MM.1S (cell line): Measurements from ENCODE around the gene LGI1.

Experiments used
- DNase-seq: peaks from one replicate; pipeline ENCODE4 v3.0.0-alpha.2; 2015
- H2AFZ ChIP-seq: fragments of 300-600 bp; sonication (generic); 2 replicates; pipeline ENCODE4 v1.6.0; 2016; ENCODE audit warnings: antibody characterized with exemption, low read length
- H3F3A ChIP-seq: fragments of 300-600 bp; sonication (generic); 2 replicates; pipeline ENCODE4 v1.6.1; 2016; ENCODE audit warnings: mild to moderate bottlenecking, antibody characterized with exemption, low read length, moderate library complexity, mixed read lengths; ENCODE audit not compliant: insufficient read depth
- H3K27ac ChIP-seq: fragments of 300-600 bp; sonication (generic); 2 replicates; pipeline ENCODE4 v1.5.1; 2016; ENCODE audit warnings: mild to moderate bottlenecking, low read length
- H3K27me3 ChIP-seq: fragments of 300-600 bp; sonication (generic); replicated peaks from 2 replicates; pipeline ENCODE4 v1.6.0; 2016; ENCODE audit warnings: low read length; ENCODE audit not compliant: insufficient read depth
- H3K36me3 ChIP-seq: fragments of 300-600 bp; sonication (generic); replicated peaks from 2 replicates; pipeline ENCODE4 v1.6.1; 2016; ENCODE audit warnings: mild to moderate bottlenecking, low read length, mixed read lengths; ENCODE audit not compliant: insufficient read depth
- H3K4me1 ChIP-seq: fragments of 300-600 bp; sonication (generic); 2 replicates; pipeline ENCODE4 v1.6.1; 2016; ENCODE audit warnings: low read length, mixed read lengths
- H3K4me2 ChIP-seq: fragments of 300-600 bp; sonication (generic); 2 replicates; pipeline ENCODE4 v1.6.0; 2016; ENCODE audit warnings: low read depth, low read length
- H3K4me3 ChIP-seq: fragments of 300-600 bp; sonication (generic); 2 replicates; pipeline ENCODE4 v1.5.1; 2016; ENCODE audit warnings: low read length, mixed read lengths
- H3K79me2 ChIP-seq: fragments of 300-600 bp; sonication (generic); 2 replicates; pipeline ENCODE4 v1.6.1; 2016; ENCODE audit warnings: mixed run types, low read length, mixed read lengths
- H3K9ac ChIP-seq: fragments of 300-600 bp; sonication (generic); 2 replicates; pipeline ENCODE4 v1.6.1; 2016; ENCODE audit warnings: low read length, mixed read lengths
- H3K9me2 ChIP-seq: fragments of 300-600 bp; sonication (generic); replicated peaks from 2 replicates; pipeline ENCODE4 v1.6.1; 2016; ENCODE audit warnings: mild to moderate bottlenecking, low read length, mixed read lengths; ENCODE audit not compliant: insufficient read depth
- H3K9me3 ChIP-seq: fragments of 300-600 bp; sonication (generic); replicated peaks from 2 replicates; pipeline ENCODE4 v1.6.1; 2016; ENCODE audit warnings: mild to moderate bottlenecking, low read length, mixed read lengths; ENCODE audit not compliant: insufficient read depth
- H4K20me1 ChIP-seq: fragments of 300-600 bp; sonication (generic); 2 replicates; pipeline ENCODE4 v1.6.1; 2016; ENCODE audit warnings: mild to moderate bottlenecking, low read length, moderate library complexity, mixed read lengths; ENCODE audit not compliant: insufficient read depth
- CTCF ChIP-seq: fragments of 300-600 bp; sonication (generic); IDR thresholded peaks from 2 replicates; pipeline ENCODE4 v1.5.1; 2016; ENCODE audit warnings: antibody characterized with exemption, low read length, mixed read lengths
- EZH2 ChIP-seq: fragments of 300-600 bp; sonication (generic); optimal IDR thresholded peaks from 2 replicates; pipeline ENCODE3; 2017; ENCODE audit warnings: low read depth, mild to moderate bottlenecking, antibody characterized with exemption, low read length, mixed read lengths
- EZH2phosphoT487 ChIP-seq: fragments of 300-600 bp; sonication (generic); IDR thresholded peaks from 2 replicates; pipeline ENCODE4 v1.6.1; 2018; ENCODE audit warnings: antibody characterized with exemption, low read length

LGI1 gene

GRCh38 chr10:93757801-93758507 is at the start of gene LGI1:
TSS of gene LGI1 (plus strand) at chr10:93757936. CDS start at chr10:93758145, 209 bp downstream.
- Histone ChIP-seq H3K4me2 (no peak within 1 kb of the TSS), H3K4me3 (no peak within 1 kb of the TSS), H3K27ac (no peak within 1 kb of the TSS), H3K9me3 (no peaks in the 10 kb centered on the region), H3K4me1 (no peaks in the 10 kb centered on the region), H3K9ac (no peak within 1 kb of the TSS), H3K79me2 (no peaks in the 10 kb centered on the region), H3F3A (no peaks in the 10 kb centered on the region), H4K20me1 (no peaks in the 10 kb centered on the region), H3K9me2 (no peaks in the 10 kb centered on the region), H3K36me3 (no peaks in the 10 kb centered on the region), H3K27me3 (no peaks in the 10 kb centered on the region), H2AFZ (no peak within 1 kb of the TSS)
- DNase-seq: no peak
- TF ChIP-seq EZH2 (no peak), EZH2phosphoT487 (no peak), CTCF (no peak)

- Histone ChIP-seq H3K4me1 (no peaks in the 10 kb centered on the region), H3K9me2 (no peaks in the 10 kb centered on the region), H3K4me3 (no peak overlapping the region), H3K36me3 (no peaks in the 10 kb centered on the region), H2AFZ (no peak overlapping the region), H3F3A (no peaks in the 10 kb centered on the region), H3K9ac (no peak overlapping the region), H3K27ac (no peak overlapping the region), H3K27me3 (no peaks in the 10 kb centered on the region), H3K79me2 (no peaks in the 10 kb centered on the region), H4K20me1 (no peaks in the 10 kb centered on the region), H3K4me2 (no peak overlapping the region), H3K9me3 (no peaks in the 10 kb centered on the region)
- DNase-seq: no peak
- no peak for TF ChIP-seq EZH2
- TF ChIP-seq CTCF: no peak
- TF ChIP-seq EZH2phosphoT487: no peak
Observed at GRCh38 chr10:93710333-93710909, 47.3 kb upstream of the LGI1 start.

GRCh38 chr10:93711891-93712290 is 45.8 kb upstream of the LGI1 start:
- Histone ChIP-seq H3K9me2 (no peaks in the 10 kb centered on the region), H3K9ac (no peak overlapping the region), H3K9me3 (no peaks in the 10 kb centered on the region), H3K4me1 (no peaks in the 10 kb centered on the region), H2AFZ (no peak overlapping the region), H3K27me3 (no peaks in the 10 kb centered on the region), H3K27ac (no peak overlapping the region), H3K4me3 (no peak overlapping the region), H3K79me2 (no peaks in the 10 kb centered on the region), H3K36me3 (no peaks in the 10 kb centered on the region), H4K20me1 (no peaks in the 10 kb centered on the region), H3F3A (no peaks in the 10 kb centered on the region), H3K4me2 (no peak overlapping the region)
- no peak for TF ChIP-seq EZH2phosphoT487
- TF ChIP-seq CTCF: no peak
- TF ChIP-seq EZH2: no peak
- no peak for DNase-seq
